HEK293T (cell line): Measurements from ENCODE around the gene PELI2.

Experiments used
- CTCF ChIA-PET: fragments of 350-600 bp; formaldehyde crosslinking; extraction: SDS; loops from one replicate; lab custom pipeline; 2021; ENCODE audit warnings: antibody characterized with exemption, inconsistent platforms; lab: Yijun Ruan, JAX
- POLR2A ChIA-PET: fragments of 350-600 bp; formaldehyde crosslinking; extraction: SDS; loops from one replicate; lab custom pipeline; 2020; ENCODE audit warnings: antibody characterized with exemption, inconsistent platforms; lab: Yijun Ruan, JAX
- DNase-seq: peaks from one replicate; pipeline ENCODE4 v3.0.0; 2012; ENCODE audit warnings: mixed read lengths; ENCODE audit errors: extremely low spot score
- ARNT ChIP-seq: fragments of 450-650 bp; IDR thresholded peaks from 2 replicates; pipeline ENCODE4 v1.6.1; 2017; ENCODE audit warnings: mild to moderate bottlenecking
- BHLHE40 ChIP-seq: fragments of 450-650 bp; IDR thresholded peaks from 2 replicates; pipeline ENCODE4 v1.6.1; 2016; ENCODE audit warnings: mild to moderate bottlenecking, moderate library complexity, borderline replicate concordance
- CTBP1 ChIP-seq: fragments of 450-650 bp; IDR thresholded peaks from 2 replicates; pipeline ENCODE4 v1.6.1; 2016; ENCODE audit warnings: borderline replicate concordance
- ELF4 ChIP-seq: fragments of 450-650 bp; IDR thresholded peaks from 2 replicates; pipeline ENCODE4 v1.6.1; 2017; ENCODE audit warnings: antibody characterized with exemption
- FOXA1 ChIP-seq: fragments of 450-650 bp; IDR thresholded peaks from 2 replicates; pipeline ENCODE4 v1.6.1; 2016; ENCODE audit warnings: mild to moderate bottlenecking
- FOXK2 ChIP-seq: fragments of 450-650 bp; IDR thresholded peaks from 2 replicates; pipeline ENCODE4 v1.6.1; 2016; ENCODE audit warnings: mild to moderate bottlenecking
- FOXM1 ChIP-seq: fragments of 450-650 bp; IDR thresholded peaks from 2 replicates; pipeline ENCODE4 v1.6.1; 2017; ENCODE audit warnings: mild to moderate bottlenecking, borderline replicate concordance
- HDGF ChIP-seq: fragments of 450-650 bp; IDR thresholded peaks from 2 replicates; pipeline ENCODE4 v1.6.1; 2017; ENCODE audit warnings: antibody characterized with exemption, borderline replicate concordance
- L3MBTL2 ChIP-seq: fragments of 450-650 bp; conservative IDR thresholded peaks from 2 replicates; pipeline ENCODE4 v1.6.1; 2016; ENCODE audit warnings: mild to moderate bottlenecking
- LEF1 ChIP-seq: fragments of 450-650 bp; IDR thresholded peaks from 2 replicates; pipeline ENCODE4 v1.6.1; 2017; ENCODE audit warnings: mild to moderate bottlenecking, borderline replicate concordance
- NFRKB ChIP-seq: fragments of 450-650 bp; IDR thresholded peaks from 2 replicates; pipeline ENCODE4 v1.6.1; 2016; ENCODE audit warnings: mild to moderate bottlenecking, moderate library complexity
- PKNOX1 ChIP-seq: fragments of 450-650 bp; IDR thresholded peaks from 2 replicates; pipeline ENCODE4 v1.6.1; 2016
- SP1 ChIP-seq: fragments of 450-650 bp; IDR thresholded peaks from 2 replicates; pipeline ENCODE4 v1.6.1; 2017
- SUZ12 ChIP-seq: fragments of 450-650 bp; IDR thresholded peaks from 2 replicates; pipeline ENCODE4 v1.6.1; 2016; ENCODE audit warnings: mild to moderate bottlenecking
- TARDBP ChIP-seq: fragments of 450-650 bp; IDR thresholded peaks from 2 replicates; pipeline ENCODE4 v1.6.1; 2016
- ZNF384 ChIP-seq: fragments of 450-650 bp; IDR thresholded peaks from 2 replicates; pipeline ENCODE4 v1.6.1; 2016

PELI2 gene

GRCh38 chr14:56145181-56145769 lies 27.1 kb downstream of the PELI2 start:
- TF ChIP-seq TARDBP (no peak), CTBP1 (no peak), SP1 (no peak), ELF4 (no peak), HDGF (no peak), LEF1 (no peak), FOXK2 (no peak), ZNF384 (no peak), PKNOX1 (no peak), FOXA1 (no peak), BHLHE40 (no peak), L3MBTL2 (no peak), FOXM1 (no peak)
- no peak for DNase-seq
- ChIA-PET POLR2A (no interaction called here), CTCF (no interaction called here)

- no peak for DNase-seq
- TF ChIP-seq FOXM1, result no peak
- no peak for TF ChIP-seq ZNF384
- TF ChIP-seq FOXK2, result no peak
- no peak for TF ChIP-seq SP1
- TF ChIP-seq CTBP1, result no peak
- TF ChIP-seq LEF1, result no peak
- no peak for TF ChIP-seq PKNOX1
- ChIA-PET CTCF (no interaction called here), POLR2A (no interaction called here)
Observed at GRCh38 chr14:56145965-56146364, 27.8 kb downstream of the PELI2 start.

- TF ChIP-seq BHLHE40, result no peak
- TF ChIP-seq NFRKB, result no peak
- TF ChIP-seq ARNT, result no peak
- TF ChIP-seq FOXA1, result no peak
- no peak for TF ChIP-seq CTBP1
- TF ChIP-seq ELF4, result no peak
- TF ChIP-seq LEF1, result no peak
- TF ChIP-seq SP1, result no peak
- TF ChIP-seq HDGF, result no peak
- no peak for TF ChIP-seq ZNF384
- TF ChIP-seq PKNOX1, result no peak
- DNase-seq, result no peak
- ChIA-PET CTCF (interaction anchor here (0.9 kb wide), 1 partner anchor 14 kb away, joined by 3 read pairs; no protein-coding TSS in a partner anchor), POLR2A (no interaction called here)
Observed at GRCh38 chr14:56147449-56147848, 29.2 kb downstream of the PELI2 start.

- ChIA-PET CTCF (interaction anchor here (0.9 kb wide), 1 partner anchor 15 kb away, joined by 3 read pairs; no protein-coding TSS in a partner anchor), POLR2A (no interaction called here)
- TF ChIP-seq FOXM1, result no peak
- TF ChIP-seq ZNF384, result no peak
- no peak for TF ChIP-seq TARDBP
- TF ChIP-seq SP1, result no peak
- TF ChIP-seq CTBP1, result no peak
- no peak for TF ChIP-seq L3MBTL2
- TF ChIP-seq PKNOX1, result no peak
- no peak for TF ChIP-seq ELF4
- no peak for TF ChIP-seq NFRKB
- no peak for TF ChIP-seq FOXA1
- TF ChIP-seq HDGF, result no peak
- TF ChIP-seq FOXK2, result no peak
- TF ChIP-seq ARNT, result no peak
- TF ChIP-seq LEF1, result no peak
- no peak for TF ChIP-seq SUZ12
- no peak for TF ChIP-seq BHLHE40
- DNase-seq, result no peak
Observed at GRCh38 chr14:56147986-56148901, 30.0 kb downstream of the PELI2 start.

GRCh38 chr14:56149151-56149550 lies 30.9 kb downstream of the PELI2 start:
- no peak for TF ChIP-seq BHLHE40
- TF ChIP-seq HDGF, result no peak
- TF ChIP-seq SUZ12, result no peak
- no peak for TF ChIP-seq L3MBTL2
- TF ChIP-seq FOXM1, result no peak
- no peak for TF ChIP-seq CTBP1
- no peak for TF ChIP-seq LEF1
- TF ChIP-seq FOXA1, result no peak
- TF ChIP-seq SP1, result no peak
- no peak for TF ChIP-seq ARNT
- no peak for TF ChIP-seq FOXK2
- no peak for TF ChIP-seq ELF4
- no peak for TF ChIP-seq TARDBP
- no peak for TF ChIP-seq NFRKB
- TF ChIP-seq ZNF384, result no peak
- no peak for TF ChIP-seq PKNOX1
- ChIA-PET CTCF (no interaction called here), POLR2A (no interaction called here)
- DNase-seq, result no peak
